GM06990 (cell line): ENCODE measurements around the gene VILL.
A peak's percentile ranks its signal among the peaks of the same experiment; 100 is the strongest.

Experiments
- DNase-seq: peaks from one replicate; pipeline ENCODE4 v3.0.0-alpha.2; 2011; ENCODE audit not compliant: insufficient read length; ENCODE audit errors: extremely low read depth
- H3K27me3 ChIP-seq: replicated peaks from 2 replicates; pipeline ENCODE4 v1.6.0; 2011; ENCODE audit warnings: low read length; ENCODE audit not compliant: control insufficient read depth, insufficient read depth
- H3K36me3 ChIP-seq: 2 replicates; pipeline ENCODE4 v1.5.1; 2011; ENCODE audit warnings: low read length; ENCODE audit not compliant: control insufficient read depth, insufficient read depth
- H3K4me3 ChIP-seq: replicated peaks from 2 replicates; pipeline ENCODE4 v1.5.1; 2011; ENCODE audit warnings: low read depth, mild to moderate bottlenecking, control low read depth, low read length
- CTCF ChIP-seq: IDR thresholded peaks from 2 replicates; pipeline ENCODE4 v1.5.1; 2011; ENCODE audit warnings: low read length, control low read depth, mild to moderate bottlenecking, inconsistent platforms; ENCODE audit not compliant: insufficient read depth, poor library complexity, severe bottlenecking

VILL gene

GRCh38 chr3:38022896-38023709 lies 32.5 kb downstream of the VILL start:
- no peak overlapping the region for H3K4me3 ChIP-seq
- DNase-seq = no peak
- no peak for TF ChIP-seq CTCF
- H3K36me3 ChIP-seq = no peaks in the 10 kb centered on the region
- H3K27me3 ChIP-seq = no peaks in the 10 kb centered on the region

DNA sequence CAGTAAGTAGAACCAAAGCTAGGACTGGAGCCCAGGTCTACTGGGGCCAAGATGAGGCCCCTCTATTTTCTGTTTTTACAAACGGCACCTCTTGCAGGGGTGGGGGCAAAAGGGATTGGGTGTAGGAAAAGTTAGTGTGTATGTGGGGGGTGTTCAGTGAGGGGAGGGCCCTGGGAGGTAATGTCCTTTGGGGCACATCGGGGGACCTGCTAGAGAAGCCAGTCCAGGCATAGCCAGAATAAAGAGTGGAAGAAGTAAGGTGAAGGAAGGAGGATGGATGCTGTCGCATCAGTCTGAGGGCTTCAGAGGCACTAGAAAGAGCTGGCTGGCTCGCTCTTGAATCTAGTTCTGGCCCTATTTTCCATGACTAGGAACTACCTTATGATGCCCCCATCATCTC lies 36.3 kb downstream of the VILL start:
- no peak for TF ChIP-seq CTCF
- Histone ChIP-seq H3K36me3 (no peaks in the 10 kb centered on the region), H3K4me3 (no peak overlapping the region), H3K27me3 (no peaks in the 10 kb centered on the region; the same call in 1 of the 2 replicates)
- no peak for DNase-seq

DNA sequence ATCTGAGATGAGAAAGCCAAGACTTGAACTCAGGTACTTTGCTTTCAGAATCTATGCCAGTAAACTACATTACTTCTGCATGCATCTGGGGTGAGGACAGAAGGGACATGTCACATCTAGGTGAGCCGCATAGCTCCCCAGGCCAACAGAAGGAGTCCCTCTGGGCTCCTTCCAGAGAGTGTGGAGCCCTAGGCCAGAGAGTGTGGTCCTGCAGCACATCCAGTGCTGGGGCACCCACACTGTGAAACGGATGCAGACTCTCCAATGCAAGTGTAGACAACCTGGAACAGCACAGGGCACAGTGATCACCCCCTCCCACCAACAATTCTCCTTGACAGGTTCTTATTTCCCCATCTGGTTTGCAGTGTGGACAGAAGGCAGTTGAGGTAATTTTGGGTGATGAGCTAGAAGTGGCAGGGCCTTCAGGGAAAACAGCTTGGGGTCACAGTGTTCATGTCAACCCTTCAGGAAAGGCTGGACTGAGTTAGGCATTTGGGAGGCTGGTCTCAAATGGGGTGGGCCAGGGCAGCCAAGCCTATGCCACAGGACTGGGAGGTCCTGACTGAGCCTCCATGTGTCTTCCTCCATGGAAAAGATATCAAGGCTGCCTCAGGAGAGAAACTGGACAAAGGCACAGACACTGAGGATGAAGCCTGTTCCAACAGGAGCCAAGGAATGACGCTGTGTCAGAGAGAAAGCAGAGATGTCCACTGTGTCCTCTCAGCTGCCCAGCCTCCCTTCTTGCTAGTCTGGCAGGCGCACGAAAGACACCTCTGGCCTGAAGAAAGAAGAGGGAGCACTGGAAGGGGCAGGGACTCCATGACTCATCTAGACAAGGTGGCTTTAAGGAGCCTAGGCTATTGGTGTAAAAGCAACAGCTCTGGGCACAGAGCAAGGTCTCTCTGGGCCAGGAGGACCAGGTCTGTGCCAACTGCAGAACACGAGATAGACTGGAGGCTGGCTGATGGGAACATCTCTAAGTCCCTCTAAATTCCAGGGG lies 37.2 kb downstream of the VILL start:
- no peak for DNase-seq
- no peak for TF ChIP-seq CTCF
- no peaks in the 10 kb centered on the region; the same call in 1 of the 2 replicates for H3K27me3 ChIP-seq
- no peak overlapping the region for H3K4me3 ChIP-seq
- no peaks in the 10 kb centered on the region for H3K36me3 ChIP-seq

DNA sequence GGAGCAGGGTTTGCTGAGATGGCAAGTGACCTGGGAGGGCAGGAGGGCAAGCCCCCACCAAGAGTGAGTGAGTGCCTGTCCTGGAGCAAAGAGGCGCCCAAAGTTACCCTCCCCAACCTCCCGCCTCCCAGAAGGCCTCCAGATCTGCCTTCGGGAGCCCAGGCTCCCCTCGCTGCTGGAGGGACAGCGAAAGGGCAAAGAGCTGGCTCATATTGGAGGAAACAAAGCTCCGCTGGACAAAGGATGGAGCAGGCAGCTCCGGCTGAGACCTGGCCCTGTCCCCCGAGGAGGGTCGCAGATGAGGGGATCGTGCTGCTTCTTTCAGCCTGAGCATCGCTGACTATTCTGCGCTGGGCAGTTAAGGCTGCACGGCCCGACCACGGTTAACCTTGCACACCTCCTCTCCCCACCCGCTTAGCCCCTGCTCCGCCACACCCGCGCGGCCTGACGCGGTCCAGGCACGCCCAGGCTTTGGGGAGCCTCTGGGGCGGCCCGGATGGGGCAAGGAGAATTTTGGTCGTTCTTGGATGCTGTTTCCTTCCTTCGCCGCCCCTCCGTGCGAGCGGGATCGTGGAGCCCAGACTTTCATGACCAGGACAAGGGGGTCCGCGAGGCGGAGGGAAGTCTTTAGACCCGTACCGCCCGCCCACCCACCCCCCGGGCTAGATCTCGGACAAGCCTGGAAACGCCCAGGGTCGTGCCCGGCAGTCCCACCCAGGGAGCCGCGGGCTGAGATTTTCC lies 38.2 kb downstream of the VILL start:
- Histone ChIP-seq H3K27me3 (no peaks in the 10 kb centered on the region; the same call in 1 of the 2 replicates), H3K36me3 (no peaks in the 10 kb centered on the region), H3K4me3 (no peak overlapping the region)
- DNase-seq = no peak
- TF ChIP-seq CTCF = no peak

DNA sequence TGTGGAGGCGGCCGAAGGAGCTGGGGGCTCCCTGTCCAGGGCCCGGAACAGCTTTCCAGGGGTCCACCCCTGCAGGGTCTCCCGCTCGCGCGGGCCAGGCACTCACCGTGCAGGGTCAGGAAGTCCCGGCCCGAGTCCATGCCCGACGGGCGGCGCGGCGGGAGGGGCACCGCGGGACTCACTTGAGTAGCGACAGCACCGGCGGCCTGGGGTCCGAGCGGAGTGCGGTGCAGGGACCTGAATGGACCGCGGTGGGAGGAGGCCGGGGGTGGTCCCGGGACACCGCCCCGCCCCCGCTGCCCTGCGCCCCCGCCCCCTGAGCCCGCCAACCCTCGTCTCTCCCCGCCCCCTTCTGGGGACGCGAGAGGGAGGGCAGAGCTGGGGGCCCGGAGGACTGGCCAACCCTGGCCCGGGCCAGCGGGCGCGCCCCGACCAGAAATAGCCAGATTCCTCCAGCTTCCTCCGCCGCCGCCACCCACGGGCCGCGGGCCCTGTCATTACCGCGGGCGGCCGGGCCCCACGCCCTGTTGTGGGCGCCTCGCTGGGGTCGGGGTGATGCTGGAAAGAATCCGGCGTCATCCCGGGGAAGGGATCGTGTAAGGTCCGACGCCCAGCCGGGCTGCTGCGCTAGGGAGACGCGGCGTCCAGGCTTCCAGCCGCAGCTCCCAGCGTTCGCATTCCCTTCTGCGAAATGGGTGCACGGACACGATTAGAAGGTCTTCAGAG lies 39.0 kb downstream of the VILL start, which contains the start of gene PLCD1:
PLCD1 (minus strand) TSS at position 243 of the 726 bp plus-strand sequence; CDS start at position 140, 103 bp downstream.
- no peak for DNase-seq
- Histone ChIP-seq H3K36me3 (no peaks in the 10 kb centered on the region), H3K4me3 (peak within 1 kb of the TSS; percentile 9; the same call in 1 of the 2 replicates), H3K27me3 (no peaks in the 10 kb centered on the region; the same call in none of the 2 replicates)
- no peak for TF ChIP-seq CTCF
